ENCODE results near the gene GTSE1.

DNA sequence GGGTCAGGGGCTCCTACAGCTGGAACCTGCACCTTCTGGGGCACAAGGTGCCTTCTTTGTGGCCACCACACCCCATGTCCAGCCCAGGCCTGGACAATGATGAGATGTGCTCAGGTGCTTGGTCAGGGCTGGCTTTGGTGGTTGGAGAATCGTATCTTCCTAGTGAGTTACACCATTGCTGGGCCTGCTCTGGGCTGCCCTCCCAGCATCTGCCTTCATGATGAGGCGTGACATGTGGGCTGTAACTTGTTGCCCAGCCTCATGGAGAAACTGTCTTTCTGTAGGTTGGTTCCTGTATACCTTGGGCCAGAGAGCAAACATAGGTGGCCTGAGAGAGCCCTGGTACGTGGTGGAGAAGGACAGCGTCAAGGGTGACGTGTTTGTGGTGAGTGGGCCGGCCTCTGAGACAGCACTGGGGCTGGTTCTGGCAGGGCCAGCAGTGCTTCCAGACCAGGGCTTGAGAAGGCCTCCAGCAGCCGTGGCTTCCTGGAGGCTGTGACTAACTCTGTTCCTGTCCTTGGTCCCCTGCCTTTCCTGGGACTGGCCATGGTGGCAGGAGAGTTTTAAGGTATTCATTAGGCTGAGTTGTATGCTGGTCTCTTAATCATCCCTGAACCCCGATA lies 56.9 kb downstream of the GTSE1 start:
- no peak for TF ChIP-seq POLR2A (IDR thresholded peaks at IDR 0.05; ENCODE audit: low read depth, low read length)
- no peak for TF ChIP-seq TAF1 (IDR thresholded peaks at IDR 0.05; ENCODE audit: borderline replicate concordance, low read depth, low read length)
